DMS153 treated with DMSO at 0.1 percent for 48 hours (cell line): ENCODE measurements around the gene CARD9.

ENCODE experiments used
- DNase-seq: peaks from one replicate; lab custom pipeline; 2025; ENCODE audit not compliant: unreplicated experiment; lab: John Stamatoyannopoulos, UW

The CARD9 gene

DNA sequence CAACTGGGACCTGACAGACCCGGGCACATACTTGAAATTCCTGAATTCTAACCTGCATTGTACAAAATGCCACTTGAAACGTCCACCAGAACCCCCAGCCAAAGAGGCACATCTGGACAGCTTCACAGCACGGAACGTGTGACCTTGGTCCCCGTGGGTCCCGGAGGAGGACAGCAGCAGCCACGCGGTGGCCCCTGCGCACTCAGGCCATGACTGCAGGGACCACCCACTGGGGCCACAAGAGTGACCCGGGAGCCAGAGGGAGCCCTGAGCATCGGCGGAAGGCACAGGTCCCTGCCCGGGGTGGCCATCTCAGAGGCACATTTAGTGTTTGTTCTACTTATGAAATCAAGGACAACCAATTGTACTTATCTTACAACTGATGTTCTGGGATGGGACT lies 28.6 kb upstream of the CARD9 start:
- DNase-seq = no peak

DNA sequence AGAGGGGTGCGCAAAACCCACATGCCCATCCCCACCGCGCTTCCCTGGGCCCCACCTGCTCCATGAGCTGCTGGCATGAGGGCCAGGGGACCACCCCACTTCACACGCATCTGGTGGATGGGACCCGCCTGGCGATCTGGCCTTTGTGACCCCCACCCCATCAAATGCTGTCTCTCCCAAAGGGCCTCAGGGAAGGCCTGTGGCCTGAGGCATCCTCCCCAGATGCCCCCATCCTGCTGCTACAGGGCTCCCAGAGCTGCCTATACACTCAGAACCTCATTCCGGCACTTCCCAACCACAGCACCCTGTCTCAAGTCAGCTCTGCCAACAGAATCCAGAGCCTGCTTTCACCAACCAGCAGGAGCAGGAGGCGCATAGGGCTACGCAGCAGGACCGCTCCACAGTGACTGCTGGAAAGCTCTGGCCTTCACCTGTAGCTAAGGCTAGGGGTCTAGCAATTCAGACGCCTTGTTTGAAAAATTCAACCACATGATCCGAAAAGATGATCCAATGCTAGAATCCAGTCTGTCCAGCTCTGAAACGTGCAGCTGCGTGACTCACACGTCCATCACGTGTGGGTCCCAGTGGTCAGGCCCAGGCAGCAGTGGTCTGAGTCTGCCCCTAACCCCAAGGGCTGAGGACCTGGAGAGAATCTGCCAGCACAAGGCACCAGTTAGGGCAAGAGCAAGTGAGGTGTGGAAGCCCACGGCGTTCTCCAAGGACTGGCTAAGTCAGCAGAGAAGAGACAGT lies 27.9 kb upstream of the CARD9 start:
- DNase-seq = no peak

DNA sequence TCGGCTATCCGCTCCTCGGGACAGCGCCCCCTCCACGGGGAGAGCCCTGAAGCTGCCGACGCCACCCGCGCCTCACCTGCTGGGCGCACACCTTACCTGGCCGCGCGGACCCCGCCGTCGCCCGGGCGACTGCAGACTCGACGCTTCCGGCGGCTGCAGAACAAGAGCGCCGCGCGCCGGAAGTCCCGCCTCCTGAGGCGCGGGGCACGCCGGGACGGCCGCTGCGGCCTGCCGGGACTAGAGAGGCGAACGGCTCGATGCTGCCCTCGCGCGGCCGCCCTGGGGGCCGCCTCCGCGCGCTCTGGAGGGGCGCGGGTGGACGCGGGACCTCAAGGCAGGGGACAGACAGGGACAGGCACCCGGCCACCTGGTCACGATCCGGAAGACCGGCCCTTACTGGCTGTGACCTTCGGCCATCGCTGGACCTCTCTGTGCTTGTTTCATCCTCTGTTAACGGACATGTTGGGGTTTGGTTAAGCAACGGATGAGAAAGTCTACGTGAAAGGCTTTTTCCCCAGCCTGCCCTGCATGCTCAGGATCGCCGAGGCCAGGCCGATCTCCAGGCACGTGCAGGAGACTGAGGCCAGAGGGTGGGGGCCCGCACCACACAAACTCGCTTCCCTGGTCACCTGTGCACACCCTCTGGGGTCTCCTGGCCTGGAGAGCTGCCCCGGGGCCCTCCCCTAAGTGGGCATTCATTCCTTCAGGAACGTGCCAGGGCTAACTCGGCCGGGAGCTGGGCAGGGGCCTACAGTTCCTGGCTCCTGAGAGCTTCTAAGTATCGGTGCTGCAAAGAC lies 26.8 kb upstream of the CARD9 start, which contains the start of gene SNAPC4:
TSS of gene SNAPC4 (minus strand) at position 133 of the 797 bp plus-strand sequence. CDS start 1,742 bp downstream, outside the sequence.
- peak; percentile 77 for DNase-seq

DNA sequence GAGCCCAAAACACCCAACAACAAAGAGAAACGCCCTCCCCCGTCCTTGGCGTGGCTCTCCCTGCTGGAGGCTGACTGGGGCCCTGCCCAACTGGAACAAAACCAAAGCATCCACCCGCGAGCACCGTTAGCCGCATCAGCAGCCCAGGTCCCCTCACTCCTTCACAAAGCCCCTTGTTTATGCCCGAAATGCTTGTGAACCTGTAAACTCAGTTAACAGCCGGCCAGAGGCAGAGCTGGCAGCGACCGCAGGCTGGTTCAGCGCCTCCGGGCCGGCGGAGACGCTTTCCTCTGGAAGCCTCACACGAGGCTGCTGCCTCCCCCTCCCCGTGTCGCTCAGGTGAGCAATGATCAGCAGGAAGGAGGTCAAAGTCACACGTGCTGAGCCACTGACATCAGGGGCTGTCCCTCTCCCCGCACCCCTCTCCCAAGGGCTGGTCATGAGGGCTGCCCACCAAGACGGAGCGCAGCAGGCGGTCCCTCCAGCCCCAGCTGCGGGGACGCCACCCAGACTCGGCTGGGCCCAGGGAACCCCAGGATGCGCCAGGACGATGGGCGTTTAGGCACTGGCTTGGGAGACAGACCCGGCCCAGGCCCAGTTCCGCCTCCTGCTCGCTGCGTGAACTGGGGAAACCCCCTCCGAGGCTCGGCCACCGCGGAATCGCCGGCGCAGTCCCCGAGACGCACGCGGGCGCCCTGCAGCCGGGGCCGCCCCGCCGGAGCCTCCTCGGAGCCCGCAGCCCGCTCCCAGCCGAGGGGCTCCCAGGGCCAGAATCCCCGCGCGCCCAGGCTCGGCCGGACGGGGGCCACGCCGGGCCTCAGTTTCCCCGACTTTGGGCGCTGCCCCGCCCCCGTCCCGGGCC lies 25.9 kb upstream of the CARD9 start:
- no peak for DNase-seq

DNA sequence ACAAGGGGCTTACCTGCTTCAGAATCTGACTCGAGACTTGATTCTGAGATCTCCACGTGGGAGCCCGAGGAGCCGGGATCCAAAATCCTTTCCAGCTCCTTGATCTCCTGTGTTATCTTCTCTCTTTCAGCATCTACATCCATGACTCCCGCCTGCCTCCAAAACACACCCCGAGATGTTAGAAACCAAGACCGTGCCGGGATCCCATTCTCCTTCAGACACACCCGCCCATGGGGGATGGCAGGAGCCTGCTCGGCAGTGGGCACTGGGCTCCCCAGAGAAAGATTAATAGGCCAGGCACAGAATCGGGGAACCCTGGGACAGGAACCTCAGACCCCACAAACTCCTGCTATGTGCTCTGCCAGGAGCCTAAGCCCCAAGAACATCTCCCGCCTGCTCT lies 24.8 kb upstream of the CARD9 start:
- no peak for DNase-seq

DNA sequence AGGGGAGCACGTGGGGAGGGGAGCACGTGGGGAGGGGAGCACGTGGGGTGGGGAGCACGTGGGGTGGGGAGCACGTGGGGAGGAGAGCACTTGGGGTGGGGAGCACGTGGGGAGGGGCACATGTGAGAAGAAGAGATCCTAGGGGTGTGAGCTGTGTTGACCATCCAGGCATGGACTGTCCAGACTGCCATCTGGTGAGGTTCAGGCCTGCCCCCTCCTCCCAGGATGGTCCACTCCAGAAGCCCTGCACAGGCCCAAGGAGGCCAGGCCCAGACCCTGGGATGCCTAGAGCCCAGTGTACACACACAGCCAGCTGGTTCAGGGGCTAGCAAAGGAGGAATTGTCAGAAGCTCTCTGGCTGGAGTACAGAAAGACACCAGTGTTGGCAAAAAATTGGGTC lies 24.2 kb upstream of the CARD9 start:
- DNase-seq = no peak

DNA sequence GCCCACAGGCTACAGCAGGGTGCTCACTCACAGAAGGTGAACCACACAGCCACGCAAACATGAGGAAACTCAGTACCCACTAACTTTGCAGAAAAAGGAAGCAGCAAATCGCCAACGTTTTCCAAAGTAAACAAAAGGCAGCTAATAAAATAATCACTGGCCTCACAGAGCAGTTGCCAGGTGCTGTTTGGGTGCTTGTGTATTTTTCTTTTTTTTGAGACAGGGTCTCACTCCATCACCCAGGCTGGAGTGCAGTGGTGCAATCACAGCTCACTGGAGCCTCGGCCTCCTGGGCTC lies 22.7 kb upstream of the CARD9 start:
- DNase-seq = no peak

DNA sequence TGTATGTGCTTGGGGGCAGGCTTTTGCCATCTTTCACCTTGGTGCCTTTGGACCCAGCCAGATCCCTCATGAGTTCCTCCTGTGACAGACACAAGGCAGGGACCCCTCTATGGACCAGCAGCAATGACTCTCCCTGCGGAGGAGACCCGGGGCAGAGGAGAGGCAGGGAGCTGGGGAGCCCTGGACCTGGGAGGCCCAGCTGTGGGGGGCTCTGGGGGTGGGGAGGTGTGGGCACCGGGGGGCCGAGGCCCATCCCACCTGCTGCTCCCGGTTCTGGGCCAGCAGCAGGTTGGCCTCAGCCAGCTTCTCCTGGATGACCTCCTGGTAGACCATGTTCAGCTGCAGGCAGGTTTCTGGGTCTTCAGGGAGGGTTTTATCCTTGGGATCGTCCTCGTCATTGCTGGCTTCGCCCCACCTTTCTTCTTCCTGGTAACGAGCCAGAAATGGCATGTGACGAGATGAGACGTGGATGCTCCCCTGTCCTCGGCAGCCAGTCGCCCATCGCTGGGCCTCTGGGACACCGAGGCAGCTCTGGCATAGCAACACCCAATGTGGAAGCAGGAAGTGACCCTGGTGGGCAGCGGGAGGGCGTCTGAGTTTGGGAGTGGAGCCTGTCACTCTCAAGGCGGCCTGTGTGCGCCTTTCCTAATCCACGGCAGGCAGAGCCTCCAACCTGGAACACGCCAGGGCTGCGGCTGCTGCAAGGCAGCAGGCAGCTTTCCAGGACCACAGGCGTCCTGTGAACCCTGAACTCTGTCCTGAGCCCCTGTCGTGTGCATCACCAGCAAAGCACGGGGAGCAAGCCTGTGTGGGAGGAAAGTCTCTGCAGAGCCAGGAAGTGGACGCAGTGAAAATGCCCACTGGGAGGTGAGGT lies 22.1 kb upstream of the CARD9 start:
- no peak for DNase-seq

- no peak for DNase-seq
Measured at GRCh38 chr9:136395020-136395340, 21.5 kb upstream of the CARD9 start.

GRCh38 chr9:136394312-136395019 lies 21.0 kb upstream of the CARD9 start:
- DNase-seq = no peak

- no peak for DNase-seq
Measured at GRCh38 chr9:136393531-136393930, 20.1 kb upstream of the CARD9 start.

DNA sequence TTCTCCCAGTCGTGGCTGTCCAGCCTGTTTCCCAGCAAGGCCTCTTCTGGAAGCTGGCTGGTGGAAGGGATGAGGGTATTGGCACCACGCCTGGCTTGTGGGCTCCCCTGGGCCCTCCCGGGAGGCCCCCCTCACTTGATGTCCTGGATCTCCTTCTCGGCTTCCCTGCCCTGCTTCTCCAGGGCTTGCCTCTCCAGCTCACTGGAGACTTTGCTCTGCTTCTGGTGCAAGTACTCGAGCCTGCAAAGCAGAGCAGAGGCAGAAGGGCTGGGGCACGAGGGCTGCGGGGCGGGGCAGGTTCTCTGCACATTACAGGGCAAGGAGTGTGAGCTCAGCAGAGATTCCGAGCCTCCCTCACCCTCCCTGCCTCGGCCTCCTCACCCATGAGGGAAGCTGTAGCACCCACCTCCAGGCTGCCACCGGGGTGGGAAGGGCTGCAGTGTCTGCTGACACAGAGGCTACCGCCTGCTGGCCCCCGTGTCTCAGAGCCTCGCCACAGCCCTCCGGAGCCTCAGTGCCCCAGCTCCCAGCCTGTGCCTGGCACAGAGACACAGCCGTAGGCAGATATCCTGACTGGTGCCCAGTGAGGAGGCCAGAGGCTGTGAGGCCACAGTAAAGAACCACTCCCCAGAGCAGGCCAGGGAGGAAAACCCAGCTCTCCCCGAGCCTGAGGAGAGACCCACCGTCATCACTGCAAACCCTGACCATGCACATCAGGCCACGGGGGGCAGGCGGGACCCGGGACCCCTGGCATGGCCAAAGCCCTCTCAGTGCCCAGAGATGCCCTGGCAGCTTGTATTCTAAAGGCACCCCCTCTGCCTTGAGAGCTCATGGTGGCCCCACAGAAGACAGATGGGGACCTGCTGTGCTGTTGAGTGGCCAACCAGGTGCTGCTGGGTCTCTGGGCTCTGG lies 19.3 kb upstream of the CARD9 start:
- DNase-seq = no peak

- no peak for DNase-seq
Measured at GRCh38 chr9:136391737-136392537, 18.5 kb upstream of the CARD9 start.

- no peak for DNase-seq
Measured at GRCh38 chr9:136389396-136389795, 15.9 kb upstream of the CARD9 start.

DNA sequence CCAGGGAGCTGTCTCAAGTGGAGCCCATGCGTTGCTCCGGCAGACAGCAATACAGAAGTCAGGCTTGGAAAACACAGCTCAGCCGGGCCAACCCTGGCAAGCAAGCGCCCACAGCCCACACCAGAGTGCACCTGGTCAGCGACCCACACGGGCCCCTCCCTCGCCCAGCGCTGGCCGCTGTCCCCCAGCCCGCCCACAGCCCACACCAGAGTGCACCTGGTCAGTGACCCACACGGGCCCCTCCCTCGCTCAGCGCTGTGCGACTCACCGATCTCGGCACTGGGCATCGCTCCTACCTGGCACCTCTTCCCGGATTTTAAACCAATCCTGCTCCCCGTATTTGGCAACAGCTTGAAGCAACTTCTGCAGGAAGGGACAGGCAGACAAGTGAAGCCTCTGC lies 13.7 kb upstream of the CARD9 start:
- DNase-seq = no peak

GRCh38 chr9:136386018-136386417 lies 12.5 kb upstream of the CARD9 start:
- DNase-seq = no peak

GRCh38 chr9:136385015-136385414 lies 11.5 kb upstream of the CARD9 start:
- no peak for DNase-seq

DNA sequence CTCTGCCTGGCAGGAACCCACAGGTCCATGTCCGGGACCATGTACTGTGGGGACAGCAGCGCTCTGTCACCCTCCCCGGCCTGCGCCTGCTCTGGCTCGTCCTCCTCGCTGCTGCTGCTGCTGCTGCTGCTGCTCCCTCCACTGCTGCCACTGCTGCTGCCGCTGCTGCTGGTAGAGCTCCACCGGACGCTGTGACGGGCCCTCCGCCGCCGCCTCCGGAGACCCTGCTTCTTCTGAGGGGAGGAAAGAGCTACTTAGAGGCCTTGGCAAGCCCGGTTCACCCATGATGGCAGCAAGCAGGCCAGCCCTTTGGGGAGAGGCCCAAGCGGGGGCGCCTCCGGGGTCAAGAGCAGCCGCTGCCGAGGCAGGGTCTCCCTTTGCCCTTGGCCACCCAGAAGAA lies 10.0 kb upstream of the CARD9 start:
- DNase-seq = no peak
